ENCODE results near the gene HSCB.

DNA sequence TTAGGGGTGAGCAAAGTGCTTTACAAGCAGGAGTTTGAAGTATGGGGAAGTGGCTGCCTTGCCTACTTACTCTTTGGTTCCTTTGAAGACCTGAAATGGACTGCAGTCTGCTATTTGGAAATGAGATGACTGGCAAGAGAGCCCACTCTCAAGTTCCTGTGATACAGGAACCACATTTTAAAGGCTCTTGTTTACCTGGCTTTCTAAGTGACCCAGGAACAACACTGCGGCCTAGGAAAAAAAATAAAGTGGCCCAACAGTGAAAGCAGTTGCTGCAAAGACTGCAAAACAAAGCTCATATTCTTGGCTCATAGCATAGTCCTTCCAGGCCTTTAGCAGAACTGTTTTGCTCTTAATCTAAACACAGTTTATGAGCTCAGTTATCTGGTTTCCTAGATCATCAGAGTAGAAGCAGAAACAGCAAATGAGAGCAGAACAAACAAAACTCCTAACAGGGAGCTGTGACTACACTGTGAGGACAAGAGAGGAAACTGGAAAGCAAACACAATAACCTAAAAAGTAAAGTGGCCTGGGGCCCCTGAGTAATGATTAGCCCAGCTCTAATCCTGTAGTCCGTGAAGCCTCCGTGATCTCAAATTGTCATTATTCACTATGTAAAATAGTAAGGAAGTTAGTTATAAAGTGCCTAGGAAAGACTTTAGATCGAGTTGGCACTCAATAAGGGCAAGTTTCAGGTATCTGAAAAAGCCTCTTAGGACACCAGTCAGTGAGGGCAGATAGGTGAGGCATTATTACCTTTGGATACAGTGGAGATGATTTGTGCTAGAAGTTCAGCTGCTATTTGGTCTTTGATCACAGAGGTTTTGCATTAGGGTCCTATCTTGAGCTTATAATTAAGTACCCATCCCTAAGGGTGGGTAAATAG, 42.2 kb downstream of the HSCB start:
- TF ChIP-seq, protein P1, sequence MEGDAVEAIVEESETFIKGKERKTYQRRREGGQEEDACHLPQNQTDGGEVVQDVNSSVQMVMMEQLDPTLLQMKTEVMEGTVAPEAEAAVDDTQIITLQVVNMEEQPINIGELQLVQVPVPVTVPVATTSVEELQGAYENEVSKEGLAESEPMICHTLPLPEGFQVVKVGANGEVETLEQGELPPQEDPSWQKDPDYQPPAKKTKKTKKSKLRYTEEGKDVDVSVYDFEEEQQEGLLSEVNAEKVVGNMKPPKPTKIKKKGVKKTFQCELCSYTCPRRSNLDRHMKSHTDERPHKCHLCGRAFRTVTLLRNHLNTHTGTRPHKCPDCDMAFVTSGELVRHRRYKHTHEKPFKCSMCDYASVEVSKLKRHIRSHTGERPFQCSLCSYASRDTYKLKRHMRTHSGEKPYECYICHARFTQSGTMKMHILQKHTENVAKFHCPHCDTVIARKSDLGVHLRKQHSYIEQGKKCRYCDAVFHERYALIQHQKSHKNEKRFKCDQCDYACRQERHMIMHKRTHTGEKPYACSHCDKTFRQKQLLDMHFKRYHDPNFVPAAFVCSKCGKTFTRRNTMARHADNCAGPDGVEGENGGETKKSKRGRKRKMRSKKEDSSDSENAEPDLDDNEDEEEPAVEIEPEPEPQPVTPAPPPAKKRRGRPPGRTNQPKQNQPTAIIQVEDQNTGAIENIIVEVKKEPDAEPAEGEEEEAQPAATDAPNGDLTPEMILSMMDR (IDR thresholded peaks at IDR 0.05) = no peak
- no peak for TF ChIP-seq POLR2A (IDR thresholded peaks at IDR 0.05)
